HG03175 (cell line): ENCODE results near the gene SPON1.

ENCODE experiments used
- ATAC-seq: cut with Tn5 transposase; IDR thresholded peaks from one replicate; pipeline ENCODE4 v1.9.1; 2021; ENCODE audit warnings: mild to moderate bottlenecking, moderate library complexity; ENCODE audit not compliant: unreplicated experiment

SPON1 gene

GRCh38 chr11:14308897-14309387, 346.4 kb downstream of the SPON1 start:
- ATAC-seq = peak; percentile 49

GRCh38 chr11:14309425-14310192, 347.1 kb downstream of the SPON1 start:
- peak; percentile 25 for ATAC-seq

GRCh38 chr11:14310679-14311078, 348.2 kb downstream of the SPON1 start:
- ATAC-seq = no peak

- no peak for ATAC-seq
Observed at GRCh38 chr11:14312736-14313438, 350.4 kb downstream of the SPON1 start.

GRCh38 chr11:14314127-14314526, 351.6 kb downstream of the SPON1 start:
- no peak for ATAC-seq

GRCh38 chr11:14315130-14315529, 352.6 kb downstream of the SPON1 start:
- peak; percentile 31 for ATAC-seq
